CD4-positive, alpha-beta T cell (primary cell): ENCODE measurements around the gene OR2V1. TPM values are rescaled to one million over a fixed set of nuclear protein-coding genes. Genes with fewer than 3 reads are reported as not detected.
"Not testable (repeated sequence)": the region's sequence is repeated elsewhere in the genome, so short reads cannot be mapped to it uniquely, and the experiment has no call there.

ENCODE experiments used
- ATAC-seq: fragments of 200-7000 bp; cut with Tn5 transposase; one replicate; pipeline ENCODE4 v1.10.0; 2022; ENCODE audit warnings: mild to moderate bottlenecking; ENCODE audit not compliant: poor library complexity
- CTCF ChIA-PET: fragments of 350-600 bp; sonication (Branson Sonifier 250); formaldehyde crosslinking; loops from one replicate; lab custom pipeline; 2021; ENCODE audit warnings: antibody characterized with exemption, inconsistent platforms; lab: Charles Lee
- POLR2A ChIA-PET: fragments of 350-600 bp; sonication (Branson Sonifier 250); formaldehyde crosslinking; loops from one replicate; lab custom pipeline; 2021; ENCODE audit warnings: antibody characterized with exemption, inconsistent platforms; lab: Charles Lee
- DNase-seq, 14 experiments: peaks; one replicate each; pipeline ENCODE4 v3.0.0-alpha.2; 2013 to 2020; ENCODE audit warnings: mixed read lengths in 2 of 14
- H3K27ac ChIP-seq, 2 donors: one replicate each; pipeline versions ENCODE4 v1.5.1 to v1.7.0; 2013; ENCODE audit warnings: low read length in 2 of 2, low read depth in 1 of 2, mild to moderate bottlenecking in 1 of 2
- H3K27me3 ChIP-seq, 2 experiments: 1 replicate in 1 of 2; 2 replicates in 1 of 2; pipeline versions ENCODE4 v1.6.1 to v1.7.0; 2013; ENCODE audit warnings: low read length in 2 of 2, control low read depth in 1 of 2, mild to moderate bottlenecking in 1 of 2, moderate library complexity in 1 of 2; ENCODE audit not compliant: insufficient read depth in 2 of 2, control insufficient read depth in 1 of 2
- H3K36me3 ChIP-seq: one replicate; pipeline ENCODE4 v1.6.1; 2013; ENCODE audit warnings: low read length, control low read depth; ENCODE audit not compliant: insufficient read depth
- H3K4me1 ChIP-seq: one replicate; pipeline ENCODE4 v1.6.1; 2013; ENCODE audit warnings: low read length, control low read depth; ENCODE audit not compliant: insufficient read depth
- H3K4me3 ChIP-seq: one replicate; pipeline ENCODE4 v1.5.1; 2013; ENCODE audit warnings: mild to moderate bottlenecking, low read length, moderate library complexity
- H3K9me3 ChIP-seq, 2 experiments: 1 replicate in 1 of 2; 2 replicates in 1 of 2; pipeline versions ENCODE4 v1.6.1 to v1.7.0; 2013; ENCODE audit warnings: low read length in 2 of 2, mild to moderate bottlenecking in 2 of 2, control low read depth in 1 of 2, moderate library complexity in 1 of 2; ENCODE audit not compliant: control insufficient read depth in 1 of 2, insufficient read depth in 1 of 2
- H3K27ac Mint-ChIP-seq: one replicate; pipeline ENCODE4 v1.8.0; 2020; ENCODE audit warnings: mixed read lengths
- H3K27me3 Mint-ChIP-seq: one replicate; pipeline ENCODE4 v1.8.0; 2021; ENCODE audit warnings: mixed read lengths
- H3K36me3 Mint-ChIP-seq: one replicate; pipeline ENCODE4 v1.8.0; 2021; ENCODE audit warnings: low read depth, mixed read lengths
- H3K4me1 Mint-ChIP-seq: one replicate; pipeline ENCODE4 v1.8.0; 2021; ENCODE audit warnings: low read depth, mixed read lengths
- H3K4me3 Mint-ChIP-seq: one replicate; pipeline ENCODE4 v1.8.0; 2020; ENCODE audit warnings: mild to moderate bottlenecking, mixed read lengths
- H3K9me3 Mint-ChIP-seq: one replicate; pipeline ENCODE4 v1.8.0; 2020; ENCODE audit warnings: mixed read lengths
- CTCF ChIP-seq: fragments of 200-600 bp; IDR thresholded peaks from one replicate; pipeline ENCODE4 v1.8.0; 2022; ENCODE audit warnings: antibody characterized with exemption, mild to moderate bottlenecking
- intact Hi-C, 2 experiments: fragments of 100-400 bp; cut with DNase I in 1 of 2; cut with micrococcal nuclease in 1 of 2; formaldehyde crosslinking; loops; one replicate each; pipeline versions ENCODE4 v1.15.1 to v1.9.0; 2023 to 2025; cut with DNase I, micrococcal nuclease
- total RNA-seq, 174 experiments: library from RNA in 2 of 174; stranded (reverse) in 2 of 174; gene quantifications; one replicate each; pipeline ENCODE4 v1.2.3 and lab custom pipeline; 2021 to 2026

The OR2V1 gene
- total RNA-seq, 2 experiments from 2014 or later, result not detected

- intact Hi-C loops, result no loop called here
- Mint-ChIP-seq H3K9me3 (no peaks in the 10 kb centered on the region), H3K27me3 (peaks cover 37% of the 10 kb centered on the region), H3K4me1 (peaks cover 23% of the 10 kb centered on the region), H3K4me3 (peak overlapping the region; percentile 57), H3K36me3 (peaks cover 9% of the 10 kb centered on the region), H3K27ac (no peak overlapping the region)
- Histone ChIP-seq H3K27ac (no peak overlapping the region), H3K4me3 (no peak overlapping the region), H3K4me1 (peaks cover 7% of the 10 kb centered on the region), H3K36me3 (no peaks in the 10 kb centered on the region), H3K9me3 (peaks cover 0 to 14% of the 10 kb centered on the region in 2 experiments), H3K27me3 (peaks cover 21 to 24% of the 10 kb centered on the region in 2 experiments)
- ChIA-PET CTCF (no interaction called here), POLR2A (interaction anchor here (0.8 kb wide), 1 partner anchor 289 kb away, joined by 3 read pairs; no protein-coding TSS in a partner anchor)
- no peak for ATAC-seq
- TF ChIP-seq CTCF, result no peak
- no peak for DNase-seq
Measured at GRCh38 chr5:181099602-181100086, 31.3 kb downstream of the OR2V1 start.

DNA sequence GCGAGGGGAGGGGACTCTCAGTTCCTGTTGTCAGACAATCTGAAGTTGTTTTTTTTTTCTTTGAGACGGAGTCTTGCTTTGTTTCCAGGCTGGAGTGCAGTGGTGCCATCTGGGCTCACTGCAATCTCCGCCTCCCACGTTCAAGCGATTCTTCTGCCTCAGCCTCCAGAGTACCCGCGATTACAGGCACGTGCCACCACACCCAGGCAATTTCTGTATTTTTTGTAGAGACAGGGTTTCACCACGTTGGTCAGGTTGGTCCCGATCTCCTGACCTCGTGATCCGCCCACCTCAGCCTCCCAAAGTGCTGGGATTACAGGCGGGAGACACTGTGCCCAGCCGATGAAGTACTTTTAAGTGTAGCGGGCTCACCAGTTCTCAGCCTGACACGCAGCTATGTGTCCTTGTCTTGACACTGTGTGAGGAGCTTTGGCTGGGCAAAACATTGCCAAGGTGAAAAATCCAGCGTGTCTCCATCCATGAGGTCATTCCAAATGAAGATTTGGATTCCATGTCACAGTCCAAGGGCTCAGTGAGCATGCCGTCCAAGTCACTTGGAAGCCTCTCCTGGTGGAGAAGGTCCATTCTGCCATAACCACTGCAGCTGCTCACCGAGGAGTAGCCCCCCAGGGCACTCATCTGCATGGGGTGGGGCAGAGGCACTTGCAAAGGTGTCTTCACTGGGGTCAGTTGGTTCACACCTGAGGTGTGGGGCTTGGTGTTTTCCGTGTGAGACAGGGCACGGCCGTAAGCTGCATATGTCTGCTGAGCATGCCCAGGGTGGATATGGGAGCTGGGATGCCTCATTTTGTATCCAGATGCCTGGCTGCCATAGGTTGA, 32.0 kb downstream of the OR2V1 start:
- POLR2A ChIA-PET, result interaction anchor here (0.8 kb wide), 1 partner anchor 288 kb away, joined by 3 read pairs; no protein-coding TSS in a partner anchor
- H3K27ac Mint-ChIP-seq, result no peak overlapping the region
- peak overlapping the region; percentile 30 for H3K4me3 Mint-ChIP-seq

DNA sequence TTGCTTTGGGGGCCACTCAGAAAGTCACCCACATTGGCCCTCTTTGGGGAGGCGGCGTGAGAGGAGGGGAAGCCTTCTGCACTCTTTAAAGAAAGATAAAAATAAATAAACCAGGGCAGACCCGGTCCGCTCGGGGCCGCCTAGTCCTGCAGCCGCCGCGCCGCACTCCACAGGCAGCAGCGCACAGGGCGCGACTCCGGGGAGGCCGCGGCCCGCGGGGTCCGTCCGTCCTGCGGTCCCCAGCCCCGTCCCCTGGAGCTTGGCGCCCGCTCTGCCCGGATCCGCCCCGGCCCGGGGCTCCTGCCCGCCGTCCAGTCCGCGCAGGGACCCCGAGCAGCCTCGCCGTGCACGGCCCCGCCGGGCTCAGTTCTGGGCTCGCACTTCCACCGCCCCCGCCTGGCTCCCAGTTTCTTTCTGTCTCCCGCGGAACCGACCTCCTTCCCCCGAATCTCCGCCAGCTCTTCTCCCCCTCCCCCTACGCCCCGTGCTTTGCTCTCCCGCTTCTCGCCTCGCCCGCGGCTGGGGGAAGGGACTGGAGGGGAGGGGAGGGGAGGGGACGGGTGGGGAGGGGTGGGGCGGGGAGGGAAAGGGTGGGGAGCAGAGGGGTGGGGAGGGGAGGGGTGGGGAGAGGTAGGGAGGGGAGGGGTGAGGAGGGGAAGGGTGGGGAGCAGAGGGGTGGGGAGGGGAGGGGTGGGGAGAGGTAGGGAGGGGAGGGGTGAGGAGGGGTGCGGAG, 33.0 kb downstream of the OR2V1 start:
- H3K27ac Mint-ChIP-seq, CTCF ChIA-PET, H3K27ac ChIP-seq, POLR2A ChIA-PET, H3K9me3 Mint-ChIP-seq, H3K4me3 ChIP-seq, H3K4me1 ChIP-seq, H3K36me3 ChIP-seq, intact Hi-C loops, DNase-seq, H3K36me3 Mint-ChIP-seq, ATAC-seq, H3K4me3 Mint-ChIP-seq: not testable (repeated sequence)
- H3K4me1 Mint-ChIP-seq, result peaks cover 15% of the 10 kb centered on the region
- H3K27me3 Mint-ChIP-seq, result peaks cover 38% of the 10 kb centered on the region
- Histone ChIP-seq H3K9me3 (peaks cover 0 to 14% of the 10 kb centered on the region in 2 experiments), H3K27me3 (peaks cover 16 to 29% of the 10 kb centered on the region in 2 experiments)

More for the DNA sequence above, 32.0 kb downstream of the OR2V1 start:
- Histone ChIP-seq H3K27ac (no peak overlapping the region), H3K36me3 (no peaks in the 10 kb centered on the region), H3K4me3 (no peak overlapping the region), H3K4me1 (peaks cover 3% of the 10 kb centered on the region), H3K27me3 (peaks cover 17 to 20% of the 10 kb centered on the region in 2 experiments), H3K9me3 (peaks cover 0 to 14% of the 10 kb centered on the region in 2 experiments)
- TF ChIP-seq CTCF, result no peak
- H3K9me3 Mint-ChIP-seq, result no peaks in the 10 kb centered on the region
- CTCF ChIA-PET, result no interaction called here
- DNase-seq, result no peak
- intact Hi-C loops, result no loop called here
- H3K4me1 Mint-ChIP-seq, result peaks cover 16% of the 10 kb centered on the region
- ATAC-seq, result no peak
- H3K36me3 Mint-ChIP-seq, result peaks cover 9% of the 10 kb centered on the region
- H3K27me3 Mint-ChIP-seq, result peaks cover 34% of the 10 kb centered on the region

GRCh38 chr5:181097383-181097753, 33.6 kb downstream of the OR2V1 start:
- ATAC-seq, H3K9me3 Mint-ChIP-seq, H3K4me3 Mint-ChIP-seq, H3K36me3 ChIP-seq, CTCF ChIA-PET, H3K4me3 ChIP-seq, H3K4me1 ChIP-seq, POLR2A ChIA-PET, DNase-seq, H3K27ac ChIP-seq, H3K36me3 Mint-ChIP-seq, H3K27ac Mint-ChIP-seq, intact Hi-C loops: not testable (repeated sequence)
- Histone ChIP-seq H3K9me3 (peaks cover 0 to 14% of the 10 kb centered on the region in 2 experiments), H3K27me3 (peaks cover 16 to 35% of the 10 kb centered on the region in 2 experiments)
- Mint-ChIP-seq H3K27me3 (peaks cover 43% of the 10 kb centered on the region), H3K4me1 (peaks cover 15% of the 10 kb centered on the region)

DNA sequence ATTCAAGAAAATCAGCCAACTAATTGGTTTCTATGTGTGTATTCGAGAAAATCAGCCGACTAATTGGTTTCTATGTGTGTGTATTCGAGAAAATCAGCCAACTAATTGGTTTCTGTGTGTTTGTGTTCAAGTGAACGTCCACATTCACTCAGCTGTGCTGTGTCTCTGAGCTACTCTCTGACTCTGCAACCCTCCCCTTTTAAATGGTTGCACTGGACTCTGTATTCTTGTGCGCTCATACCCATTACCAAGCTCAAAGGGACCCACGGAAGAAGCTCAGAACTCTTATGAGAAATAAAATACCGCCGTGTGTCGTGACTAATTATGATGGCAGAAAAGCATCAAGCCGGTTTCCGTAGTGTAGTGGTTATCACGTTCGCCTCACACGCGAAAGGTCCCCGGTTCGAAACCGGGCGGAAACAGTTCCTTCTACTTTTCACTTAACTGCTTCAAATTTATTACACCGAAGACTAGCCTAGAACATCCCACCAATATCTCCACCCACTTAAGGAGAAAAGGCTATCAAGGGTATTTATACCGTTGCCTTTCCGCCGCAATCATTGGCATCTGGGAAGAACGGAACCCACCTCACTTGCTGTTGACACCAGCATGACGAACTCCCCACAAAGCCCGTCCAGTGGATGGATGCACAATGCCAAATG, 34.1 kb downstream of the OR2V1 start:
- H3K4me3 Mint-ChIP-seq, H3K27ac Mint-ChIP-seq, intact Hi-C loops, POLR2A ChIA-PET, H3K9me3 Mint-ChIP-seq, H3K4me1 ChIP-seq, H3K36me3 ChIP-seq, DNase-seq, H3K36me3 Mint-ChIP-seq, H3K4me3 ChIP-seq, H3K27ac ChIP-seq, CTCF ChIA-PET: not testable (repeated sequence)
- Mint-ChIP-seq H3K27me3 (peaks cover 48% of the 10 kb centered on the region), H3K4me1 (peaks cover 15% of the 10 kb centered on the region)
- H3K9me3 ChIP-seq, result peaks cover 0 to 14% of the 10 kb centered on the region in 2 experiments
- H3K27me3 ChIP-seq, result peaks cover 16 to 40% of the 10 kb centered on the region in 2 experiments
- ATAC-seq, result peak; percentile 25
